ENCODE data around the gene GAB3.
"Not testable (repeated sequence)": the region's sequence is repeated elsewhere in the genome, so short reads cannot be mapped to it uniquely, and the experiment has no call there.

- TF ChIP-seq CTCF (IDR thresholded peaks at IDR 0.05 in 4 of 5, conservative IDR thresholded peaks at IDR 0.05 in 1 of 5); POLR2A (IDR thresholded peaks at IDR 0.05): not testable (repeated sequence)
These were observed 105.0 kb downstream of the GAB3 start for GRCh38 chrX:154645745-154646378.

Measured in gastrocnemius medialis (tissue), 4 donors.